A549 (cell line): ENCODE results near the gene JAKMIP1. TPM values are rescaled to one million over a fixed set of nuclear protein-coding genes. Genes with fewer than 3 reads are reported as not detected.

Experiments
- ATAC-seq, 2 experiments: fragments of 200-7000 bp in 1 of 2; fragments of >200 bp in 1 of 2; cut with Nextera tagmentation in 1 of 2; cut with Tn5 transposase in 1 of 2; 3 replicates each; pipeline versions ENCODE4 v1.8.0 to v1.9.1; 2018 to 2020; ENCODE audit warnings: mild to moderate bottlenecking in 1 of 2, moderate library complexity in 1 of 2
- CTCF ChIA-PET: fragments of 300-600 bp; sonication (Branson Sonifier 250); formaldehyde crosslinking; extraction: SDS; loops from one replicate; lab custom pipeline; 2021; ENCODE audit warnings: antibody characterized with exemption, inconsistent platforms; lab: Yijun Ruan, JAX
- POLR2A ChIA-PET: fragments of 350-600 bp; formaldehyde crosslinking; extraction: SDS; loops from one replicate; lab custom pipeline; 2021; ENCODE audit warnings: antibody characterized with exemption, inconsistent platforms; lab: Yijun Ruan, JAX
- DNase-seq, 2 experiments: peaks; one replicate each; pipeline versions ENCODE4 v3.0.0 to v3.0.0-alpha.2; 2011 to 2016; ENCODE audit warnings: low read depth in 1 of 2, low spot score in 1 of 2
- FAIRE-seq: peaks from 2 replicates; lab custom pipeline; 2011; peaks lifted over from hg19 to GRCh38; lab: Jason Lieb, UNC
- H3K27ac ChIP-seq, 2 experiments: fragments of >200 bp; sonication (Bioruptor Twin); formaldehyde crosslinking; 3 replicates each; pipeline ENCODE4 v1.5.1; 2016 to 2017
- H3K4me1 ChIP-seq: fragments of >200 bp; sonication (Bioruptor Twin); formaldehyde crosslinking; 3 replicates; pipeline ENCODE4 v1.6.1; 2016
- H3K4me2 ChIP-seq: fragments of >200 bp; sonication (Bioruptor Twin); formaldehyde crosslinking; 3 replicates; pipeline ENCODE4 v1.6.1; 2016
- H3K4me3 ChIP-seq: fragments of >200 bp; sonication (Bioruptor Twin); formaldehyde crosslinking; 3 replicates; pipeline ENCODE4 v1.5.1; 2016
- H3K9me3 ChIP-seq: fragments of >200 bp; sonication (Bioruptor Twin); formaldehyde crosslinking; 3 replicates; pipeline ENCODE4 v1.6.1; 2016
- CBX8 ChIP-seq: fragments of 200-600 bp; sonication (generic); IDR thresholded peaks from 2 replicates; pipeline ENCODE4 v1.6.1; 2016
- EHMT2 ChIP-seq: fragments of 200-600 bp; sonication (generic); IDR thresholded peaks from 2 replicates; pipeline ENCODE4 v1.6.1; 2016; ENCODE audit warnings: antibody characterized with exemption, low read depth, mild to moderate bottlenecking, moderate library complexity
- EP300 ChIP-seq, 2 experiments: fragments of >200 bp; sonication (Bioruptor Twin); formaldehyde crosslinking; IDR thresholded peaks; 2 replicates in 1 of 2; 3 replicates in 1 of 2; pipeline ENCODE4 v1.6.1; 2016 to 2017
- HMGXB4 ChIP-seq: fragments of 250-450 bp; sonication (Bioruptor Pico); IDR thresholded peaks from 2 replicates; pipeline ENCODE4 v1.5.0; 2021; ENCODE audit warnings: mild to moderate bottlenecking, moderate library complexity, borderline replicate concordance
- HOXB13 ChIP-seq: fragments of 250-450 bp; sonication (Bioruptor Pico); IDR thresholded peaks from 2 replicates; pipeline ENCODE4 v1.5.0; 2020; ENCODE audit warnings: low read depth, mild to moderate bottlenecking, moderate library complexity
- HOXB5 ChIP-seq: fragments of 250-450 bp; sonication (Bioruptor Pico); IDR thresholded peaks from 2 replicates; pipeline ENCODE4 v1.5.0; 2020; ENCODE audit warnings: mild to moderate bottlenecking, moderate library complexity
- KDM1A ChIP-seq: fragments of 200-600 bp; sonication (generic); IDR thresholded peaks from 2 replicates; pipeline ENCODE4 v1.6.1; 2016; ENCODE audit warnings: low read depth, mild to moderate bottlenecking
- MAFK ChIP-seq: fragments of 450-650 bp; IDR thresholded peaks from 2 replicates; pipeline ENCODE4 v1.6.1; 2014; ENCODE audit not compliant: partially characterized antibody
- MAX ChIP-seq: IDR thresholded peaks from 2 replicates; pipeline ENCODE4 v1.6.1; 2012
- MAZ ChIP-seq: fragments of 150-350 bp; IDR thresholded peaks from 2 replicates; pipeline ENCODE4 v1.6.1; 2014; ENCODE audit warnings: antibody characterized with exemption, low read depth, low read length, borderline replicate concordance
- MYC ChIP-seq: IDR thresholded peaks from 2 replicates; pipeline ENCODE4 v1.6.1; 2012; ENCODE audit warnings: mild to moderate bottlenecking, inconsistent platforms, low read length, improper control_type of control experiment, borderline replicate concordance
- NFE2L2 ChIP-seq: fragments of 150-350 bp; conservative IDR thresholded peaks from 2 replicates; pipeline ENCODE4 v1.6.1; 2014; ENCODE audit warnings: low read length
- NPAS2 ChIP-seq: fragments of 250-450 bp; sonication (Bioruptor Pico); IDR thresholded peaks from 2 replicates; pipeline ENCODE4 v1.8.0; 2022; ENCODE audit warnings: mild to moderate bottlenecking, moderate library complexity, borderline replicate concordance
- NR3C1 ChIP-seq: fragments of >200 bp; sonication (Bioruptor Twin); formaldehyde crosslinking; IDR thresholded peaks from 3 replicates; pipeline ENCODE4 v1.6.1; 2017
- POLR2AphosphoS2 ChIP-seq: conservative IDR thresholded peaks from 2 replicates; pipeline ENCODE4 v1.6.1; 2012; ENCODE audit warnings: low read length, improper control_type of control experiment, inconsistent platforms
- SREBF2 ChIP-seq: fragments of 450-650 bp; IDR thresholded peaks from 2 replicates; pipeline ENCODE4 v1.6.1; 2014; ENCODE audit warnings: mild to moderate bottlenecking, moderate library complexity
- TFCP2L1 ChIP-seq: fragments of 250-450 bp; sonication (Bioruptor Pico); IDR thresholded peaks from 2 replicates; pipeline ENCODE4 v1.5.0; 2021; ENCODE audit warnings: mild to moderate bottlenecking
- TP53 ChIP-seq: fragments of 250-450 bp; sonication (Bioruptor Pico); IDR thresholded peaks from 2 replicates; pipeline ENCODE4 v1.5.0; 2021; ENCODE audit warnings: mild to moderate bottlenecking, moderate library complexity
- USF2 ChIP-seq: fragments of 450-650 bp; IDR thresholded peaks from 2 replicates; pipeline ENCODE4 v1.6.1; 2014; ENCODE audit warnings: antibody characterized with exemption
- ZNF302 ChIP-seq: fragments of 250-450 bp; sonication (Bioruptor Pico); IDR thresholded peaks from 2 replicates; pipeline ENCODE4 v1.9.0; 2021; ENCODE audit warnings: inconsistent platforms, mild to moderate bottlenecking, moderate library complexity
- WGBS: methylation state at CpG from one replicate; pipeline ENCODE4 v1.1.6; 2017; ENCODE audit errors: missing lambda C conversion rate; 5-methylcytosine and 5-hydroxymethylcytosine counted together
- polyA plus RNA-seq, 4 experiments: library from polyadenylated mRNA; depleted of rRNA in 3 of 4; stranded (reverse); fragments of >200 nt; fragmentation: RNase III in 1 of 4; extraction: RNeasy Plus Mini Kit Qiagen cat#74134 plus additional on column Dnase treatment in 1 of 4; gene quantifications; 2 replicates in 3 of 4; 3 replicates in 1 of 4; pipeline ENCODE4 v1.2.3, GENCODE V29; 2011 to 2017
- TF ChIP-seq, protein P1 (sequence below): IDR thresholded peaks from 2 replicates; pipeline ENCODE4 v1.6.1; 2012
- TF ChIP-seq, protein P2 (sequence below): fragments of 250-450 bp; sonication (Bioruptor Pico); IDR thresholded peaks from 2 replicates; pipeline ENCODE4 v1.5.0; 2020; ENCODE audit warnings: low read depth, mild to moderate bottlenecking, moderate library complexity
- TF ChIP-seq, protein P3 (sequence below): fragments of 200-600 bp; sonication (generic); IDR thresholded peaks from 2 replicates; pipeline ENCODE4 v1.6.1; 2016; ENCODE audit warnings: antibody characterized with exemption, mild to moderate bottlenecking, moderate library complexity

The JAKMIP1 gene
- polyA plus RNA-seq, 2 of the 4 experiments (the other 2 are of a cell fraction) = not detected

DNA sequence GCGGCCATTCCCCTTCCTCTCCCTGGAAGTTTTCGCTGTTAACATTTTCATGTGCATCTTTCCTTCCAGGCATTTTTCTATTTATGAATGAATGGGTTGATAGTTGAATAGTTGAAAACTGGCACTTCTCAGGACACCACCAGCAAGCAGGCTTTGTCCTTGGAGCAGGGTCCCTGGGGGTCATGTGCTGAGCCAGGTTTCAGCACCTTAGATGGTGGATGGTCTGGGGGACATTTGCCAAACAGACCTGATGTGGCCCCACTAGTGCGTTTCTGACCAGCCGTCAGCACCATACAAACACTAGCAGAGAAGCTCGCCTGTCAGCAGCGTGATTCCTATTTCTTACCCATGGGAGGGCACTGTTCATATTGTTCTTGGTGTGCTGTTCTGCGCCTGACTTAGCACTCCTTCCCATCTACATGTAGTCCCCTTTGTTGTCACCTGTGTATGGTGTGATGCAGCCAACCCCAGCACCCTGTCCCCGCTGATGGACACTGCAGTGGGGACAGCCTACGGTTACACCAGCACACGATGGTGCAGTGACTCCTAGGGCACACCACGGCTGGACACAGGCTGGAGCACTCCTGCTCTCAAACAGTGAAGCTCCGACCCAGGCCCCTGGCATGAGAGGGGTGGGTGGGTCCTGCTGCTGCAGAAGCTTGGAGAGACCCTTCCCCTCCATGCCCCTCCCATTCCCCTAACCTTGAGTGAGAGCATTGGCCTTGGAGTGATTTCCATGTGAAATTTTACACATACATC, 42.1 kb upstream of the JAKMIP1 start:
- FAIRE-seq (no peak), DNase-seq (no peak), ATAC-seq (no peak)
- Histone ChIP-seq H3K4me2 (no peak overlapping the region), H3K9me3 (0 out of 3 replicates have a peak, but pooled peaks cover 3% of the 10 kb centered on the region), H3K4me3 (no peak overlapping the region), H3K4me1 (no peaks in the 10 kb centered on the region), H3K27ac (no peak overlapping the region)
- 51% methylated on average over 10 of the region's 12 CpGs for WGBS
- POLR2A ChIA-PET = no interaction called here
- CTCF ChIA-PET = interaction anchor here (1.2 to 6.1 kb wide), 2 partner anchors 85 to 91 kb away, joined by 4 to 42 read pairs; no protein-coding TSS in a partner anchor
- TF ChIP-seq TP53 (CRISPR knock-in tag) (no peak), MAFK (no peak)

- H3K27ac ChIP-seq = no peak overlapping the region
- DNase-seq = no peak
- 0 out of 3 replicates have a peak, but pooled peaks cover under 1% of the 10 kb centered on the region for H3K9me3 ChIP-seq
- TF ChIP-seq EP300 (IDR thresholded peaks at IDR 0.05) (no peak), TFCP2L1 (CRISPR knock-in tag) (no peak), MAZ (no peak)
- 62% methylated on average over 14 of the region's 16 CpGs for WGBS
- ATAC-seq = no peak
- H3K4me3 ChIP-seq = no peak overlapping the region
- POLR2A ChIA-PET = no interaction called here
- no peak for FAIRE-seq
- CTCF ChIA-PET = no interaction called here
- H3K4me1 ChIP-seq = no peaks in the 10 kb centered on the region
- no peak overlapping the region for H3K4me2 ChIP-seq
Measured at GRCh38 chr4:6241062-6241845, 40.9 kb upstream of the JAKMIP1 start.

GRCh38 chr4:6239968-6240367, 39.6 kb upstream of the JAKMIP1 start:
- ChIA-PET POLR2A (no interaction called here), CTCF (interaction anchor here (0.7 kb wide), 1 partner anchor 11 kb away, joined by 3 read pairs; no protein-coding TSS in a partner anchor)
- 69% methylated on average over 9 of the region's 11 CpGs for WGBS
- no peak for FAIRE-seq
- no peak for DNase-seq
- ATAC-seq = no peak
- Histone ChIP-seq H3K4me3 (no peak overlapping the region), H3K4me1 (no peaks in the 10 kb centered on the region), H3K27ac (no peak overlapping the region)
- no peak for TF ChIP-seq CBX8
- TF ChIP-seq NFE2L2 = no peak
- no peak for TF ChIP-seq NPAS2
- no peak for TF ChIP-seq HOXB13 (CRISPR knock-in tag)
- no peak for TF ChIP-seq NR3C1
- TF ChIP-seq ZNF302 = no peak
- TF ChIP-seq, protein P1, sequence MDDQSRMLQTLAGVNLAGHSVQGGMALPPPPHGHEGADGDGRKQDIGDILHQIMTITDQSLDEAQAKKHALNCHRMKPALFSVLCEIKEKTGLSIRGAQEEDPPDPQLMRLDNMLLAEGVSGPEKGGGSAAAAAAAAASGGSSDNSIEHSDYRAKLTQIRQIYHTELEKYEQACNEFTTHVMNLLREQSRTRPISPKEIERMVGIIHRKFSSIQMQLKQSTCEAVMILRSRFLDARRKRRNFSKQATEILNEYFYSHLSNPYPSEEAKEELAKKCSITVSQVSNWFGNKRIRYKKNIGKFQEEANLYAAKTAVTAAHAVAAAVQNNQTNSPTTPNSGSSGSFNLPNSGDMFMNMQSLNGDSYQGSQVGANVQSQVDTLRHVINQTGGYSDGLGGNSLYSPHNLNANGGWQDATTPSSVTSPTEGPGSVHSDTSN = no peak
- no peak for TF ChIP-seq EHMT2
- TF ChIP-seq HMGXB4 = no peak
- TF ChIP-seq, protein P2, sequence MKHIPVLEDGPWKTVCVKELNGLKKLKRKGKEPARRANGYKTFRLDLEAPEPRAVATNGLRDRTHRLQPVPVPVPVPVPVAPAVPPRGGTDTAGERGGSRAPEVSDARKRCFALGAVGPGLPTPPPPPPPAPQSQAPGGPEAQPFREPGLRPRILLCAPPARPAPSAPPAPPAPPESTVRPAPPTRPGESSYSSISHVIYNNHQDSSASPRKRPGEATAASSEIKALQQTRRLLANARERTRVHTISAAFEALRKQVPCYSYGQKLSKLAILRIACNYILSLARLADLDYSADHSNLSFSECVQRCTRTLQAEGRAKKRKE (CRISPR knock-in tag) = no peak
- no peak for TF ChIP-seq KDM1A
- TF ChIP-seq MYC = no peak
- TF ChIP-seq POLR2AphosphoS2 = no peak
- no peak for TF ChIP-seq MAX
- no peak for TF ChIP-seq HOXB5
- no peak for TF ChIP-seq USF2
- TF ChIP-seq SREBF2 = no peak
- TF ChIP-seq, protein P3, sequence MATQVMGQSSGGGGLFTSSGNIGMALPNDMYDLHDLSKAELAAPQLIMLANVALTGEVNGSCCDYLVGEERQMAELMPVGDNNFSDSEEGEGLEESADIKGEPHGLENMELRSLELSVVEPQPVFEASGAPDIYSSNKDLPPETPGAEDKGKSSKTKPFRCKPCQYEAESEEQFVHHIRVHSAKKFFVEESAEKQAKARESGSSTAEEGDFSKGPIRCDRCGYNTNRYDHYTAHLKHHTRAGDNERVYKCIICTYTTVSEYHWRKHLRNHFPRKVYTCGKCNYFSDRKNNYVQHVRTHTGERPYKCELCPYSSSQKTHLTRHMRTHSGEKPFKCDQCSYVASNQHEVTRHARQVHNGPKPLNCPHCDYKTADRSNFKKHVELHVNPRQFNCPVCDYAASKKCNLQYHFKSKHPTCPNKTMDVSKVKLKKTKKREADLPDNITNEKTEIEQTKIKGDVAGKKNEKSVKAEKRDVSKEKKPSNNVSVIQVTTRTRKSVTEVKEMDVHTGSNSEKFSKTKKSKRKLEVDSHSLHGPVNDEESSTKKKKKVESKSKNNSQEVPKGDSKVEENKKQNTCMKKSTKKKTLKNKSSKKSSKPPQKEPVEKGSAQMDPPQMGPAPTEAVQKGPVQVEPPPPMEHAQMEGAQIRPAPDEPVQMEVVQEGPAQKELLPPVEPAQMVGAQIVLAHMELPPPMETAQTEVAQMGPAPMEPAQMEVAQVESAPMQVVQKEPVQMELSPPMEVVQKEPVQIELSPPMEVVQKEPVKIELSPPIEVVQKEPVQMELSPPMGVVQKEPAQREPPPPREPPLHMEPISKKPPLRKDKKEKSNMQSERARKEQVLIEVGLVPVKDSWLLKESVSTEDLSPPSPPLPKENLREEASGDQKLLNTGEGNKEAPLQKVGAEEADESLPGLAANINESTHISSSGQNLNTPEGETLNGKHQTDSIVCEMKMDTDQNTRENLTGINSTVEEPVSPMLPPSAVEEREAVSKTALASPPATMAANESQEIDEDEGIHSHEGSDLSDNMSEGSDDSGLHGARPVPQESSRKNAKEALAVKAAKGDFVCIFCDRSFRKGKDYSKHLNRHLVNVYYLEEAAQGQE = no peak
- TF ChIP-seq, all 56 proteins: peak for 0
- Histone ChIP-seq H3K9me3 (no peaks in the 10 kb centered on the region), H3K4me2 (no peak overlapping the region)
